HG03432 (cell line): ENCODE results near the gene IGF2R.
"Not testable (repeated sequence)": the region's sequence is repeated elsewhere in the genome, so short reads cannot be mapped to it uniquely, and the experiment has no call there.

ENCODE experiments used
- ATAC-seq: cut with Tn5 transposase; IDR thresholded peaks from one replicate; pipeline ENCODE4 v1.9.1; 2021; ENCODE audit warnings: mild to moderate bottlenecking, moderate library complexity; ENCODE audit not compliant: unreplicated experiment

IGF2R gene

GRCh38 chr6:159968295-159969203, at the start of gene IGF2R:
Gene IGF2R (plus strand): TSS chr6:159969082. CDS start chr6:159969247, 165 bp downstream.
- peak; percentile 90 for ATAC-seq

GRCh38 chr6:159919800-159920199, 49.1 kb upstream of the IGF2R start:
- ATAC-seq, result no peak

- ATAC-seq, result not testable (repeated sequence)
Observed at GRCh38 chr6:159924150-159924549, 44.7 kb upstream of the IGF2R start.

- ATAC-seq, result no peak
Observed at GRCh38 chr6:159926542-159927203, 42.2 kb upstream of the IGF2R start.

- ATAC-seq, result peak; percentile 51
Observed at GRCh38 chr6:159929819-159930218, 39.1 kb upstream of the IGF2R start.

GRCh38 chr6:159931112-159931511, 37.8 kb upstream of the IGF2R start:
- peak; percentile 93 for ATAC-seq

GRCh38 chr6:159931846-159932245, 37.0 kb upstream of the IGF2R start:
- no peak for ATAC-seq

GRCh38 chr6:159933077-159933476, 35.8 kb upstream of the IGF2R start:
- no peak for ATAC-seq

GRCh38 chr6:159934181-159934580, 34.7 kb upstream of the IGF2R start:
- ATAC-seq, result no peak

GRCh38 chr6:159935065-159935464, 33.8 kb upstream of the IGF2R start:
- ATAC-seq, result no peak

- no peak for ATAC-seq
Observed at GRCh38 chr6:159935633-159936032, 33.2 kb upstream of the IGF2R start.

- ATAC-seq, result no peak
Observed at GRCh38 chr6:159939591-159940016, 29.3 kb upstream of the IGF2R start.

GRCh38 chr6:159941286-159942113, 27.4 kb upstream of the IGF2R start:
- peak; percentile 97 for ATAC-seq

GRCh38 chr6:159943101-159943632, 25.7 kb upstream of the IGF2R start:
- ATAC-seq, result no peak

GRCh38 chr6:159943968-159944598, 24.8 kb upstream of the IGF2R start:
- no peak for ATAC-seq

GRCh38 chr6:159945801-159946392, 23.0 kb upstream of the IGF2R start:
- no peak for ATAC-seq

GRCh38 chr6:159946912-159947311, 22.0 kb upstream of the IGF2R start:
- no peak for ATAC-seq

GRCh38 chr6:159948199-159948598, 20.7 kb upstream of the IGF2R start:
- no peak for ATAC-seq

GRCh38 chr6:159951772-159952171, 17.1 kb upstream of the IGF2R start:
- no peak for ATAC-seq
